Heart left ventricle (tissue), 16 donors: Measurements from ENCODE around the gene CHST7. TPM values are rescaled to one million over a fixed set of nuclear protein-coding genes. Genes with fewer than 3 reads are reported as not detected.
A peak's percentile ranks its signal among the peaks of the same experiment; 100 is the strongest.

Source experiments
- ATAC-seq, 4 donors: fragments of 200-7000 bp; cut with Tn5 transposase; one replicate each; pipeline ENCODE4 v1.9.1; 2020 to 2022; ENCODE audit warnings: moderate library complexity in 4 of 4, mild to moderate bottlenecking in 3 of 4, moderate number of reproducible peaks in 1 of 4
- DNase-seq, 5 donors: peaks; one replicate each; pipeline ENCODE4 v3.0.0-alpha.2; 2020
- H3K27ac ChIP-seq, 12 donors: fragments of 200-600 bp; sonication (generic) in 4 of 12; one replicate each; pipeline versions ENCODE4 v1.5.0 to v1.8.0; 2016 to 2022; ENCODE audit warnings: mild to moderate bottlenecking in 2 of 12
- H3K27me3 ChIP-seq, 9 donors: fragments of 200-600 bp; sonication (generic) in 2 of 9; one replicate each; pipeline versions ENCODE4 v1.5.1 to v1.8.0; 2016 to 2022; ENCODE audit warnings: mild to moderate bottlenecking in 3 of 9
- H3K36me3 ChIP-seq, 9 donors: fragments of 200-600 bp; sonication (generic) in 2 of 9; one replicate each; pipeline versions ENCODE4 v1.5.0 to v1.8.0; 2018 to 2022; ENCODE audit warnings: mild to moderate bottlenecking in 2 of 9
- H3K4me1 ChIP-seq, 12 donors: fragments of 200-600 bp; sonication (generic) in 4 of 12; one replicate each; pipeline versions ENCODE4 v1.5.0 to v1.8.0; 2016 to 2022; ENCODE audit warnings: mild to moderate bottlenecking in 3 of 12
- H3K4me3 ChIP-seq, 12 donors: fragments of 200-600 bp; sonication (generic) in 4 of 12; one replicate each; pipeline versions ENCODE4 v1.5.0 to v1.8.0; 2017 to 2022; ENCODE audit warnings: mild to moderate bottlenecking in 9 of 12, moderate library complexity in 4 of 12
- H3K9me3 ChIP-seq, 12 donors: fragments of 200-600 bp; sonication (generic) in 4 of 12; one replicate each; pipeline versions ENCODE4 v1.5.0 to v1.8.0; 2016 to 2022; ENCODE audit warnings: mild to moderate bottlenecking in 1 of 12
- POLR2A ChIP-seq, 2 donors: fragments of 450-650 bp; IDR thresholded peaks; one replicate each; pipeline ENCODE4 v1.6.1; 2017; ENCODE audit warnings: antibody characterized with exemption in 2 of 2, mild to moderate bottlenecking in 2 of 2, moderate library complexity in 2 of 2
- WGBS, 4 donors: extraction: QIAGEN DNeasy Blood & Tissue Kit in 2 of 4; methylation state at CpG; one replicate each; pipeline versions ENCODE4 v1.1.5 to v1.1.7; 2013 to 2018; 5-methylcytosine and 5-hydroxymethylcytosine counted together
- intact Hi-C, 10 donors: fragments of 100-400 bp; cut with DNase I; formaldehyde crosslinking; loops; one replicate each; pipeline versions ENCODE4 v1.11.1 to v1.14.2; 2022
- polyA plus RNA-seq, 2 donors: library from polyadenylated mRNA; stranded (reverse); fragments of 200-250 nt; gene quantifications; one replicate each; pipeline ENCODE4 v1.2.3, GENCODE V29; 2013
- total RNA-seq, 9 donors: library from RNA; depleted of rRNA in 2 of 9; stranded (reverse); fragments of >200 nt in 2 of 9; fragmentation: NEBNext Ultra II Directional in 3 of 9; extraction: Animal tissue kit (Norgen Biotek cat#: 25700) in 3 of 9; gene quantifications; one replicate each; pipeline versions ENCODE4 v1.1.0 to v1.2.4, GENCODE V29; 2016 to 2023
- TF ChIP-seq, protein P1 (sequence below), 12 donors: fragments of 200-600 bp; sonication (generic) in 4 of 12; IDR thresholded peaks; one replicate each; pipeline versions ENCODE4 v1.5.0 to v1.8.0; 2018 to 2022; ENCODE audit warnings: antibody characterized with exemption in 12 of 12, mild to moderate bottlenecking in 5 of 12
- donor health status: ischemic (EF 13 %, LVEDD 7.1; RV severe dilation, severe dysfunction).
- donor health status: healthy with polysubstance abuse.
- donor health status: DM: no; HTN: yes; CAD: no.
- donor health status: DM: no; HTN: no; CAD: no.
- donor health status: ischemic (EF 25% LVEDD 6.9; RV normal size, moderate dysfunction).
- donor health status: ischemic (EF 25% LVEDD 5.7; RV mildly dilated, moderate dysfunction).
- donor health status: healthy.
- donor health status: DM: yes; HTN: yes; CAD: no.
- donor health status: ischemic (EF 35%, LVEDD 5.7; RV mildly dilated, moderate dysfunction).
- donor health status: nonischemic (EF 11% LVEDD 7.7; RV severe dilation, severe dysfunction).
- donor health status: DM: yes; HTN: yes; CAD: no.
- donor health status: PGD.
- donor health status: ischemic (EF 29% LVEDD 5.4; RV normal size, mild dysfunction).
- donor health status: nonischemic (EF 23%, LVEDD 6.1; RV moderate dilation, normal function).

CHST7 gene
- total and polyA plus RNA-seq, 11 donors, result 3.6 to 41.8 (median 15.0) TPM

DNA sequence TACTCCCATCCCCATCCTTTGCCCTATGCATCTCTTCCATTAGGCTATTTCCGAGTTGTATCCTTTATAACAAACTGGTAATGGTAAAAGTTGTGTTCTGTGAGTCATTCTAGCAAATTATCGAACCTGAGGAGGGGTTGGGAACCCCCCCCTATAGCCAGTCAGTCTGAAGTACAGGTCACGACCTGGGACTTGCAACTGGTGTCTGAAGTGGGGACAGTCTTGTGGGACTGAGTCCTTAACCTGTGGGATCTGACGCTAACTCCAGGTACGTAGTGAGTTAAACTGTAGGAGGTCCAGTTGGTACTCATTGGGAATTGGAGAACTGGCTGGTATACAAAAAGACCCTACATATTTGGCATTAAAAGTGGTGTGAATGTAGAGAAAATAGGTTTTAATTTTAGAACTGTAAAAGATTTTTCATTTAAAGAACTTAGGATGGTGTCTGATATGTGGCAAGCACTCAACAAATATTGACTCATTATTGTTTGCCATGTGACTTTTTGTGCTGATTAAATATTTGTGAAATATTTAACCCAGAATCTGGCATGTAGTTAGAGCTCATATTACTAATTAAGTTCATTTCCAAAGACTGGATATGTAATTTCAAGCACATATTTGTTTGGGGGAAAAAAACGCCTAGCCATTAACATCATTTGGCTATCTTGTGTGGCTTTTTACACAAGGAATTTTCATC lies 50.7 kb downstream of the CHST7 start:
- no peak for TF ChIP-seq POLR2A (IDR thresholded peaks at IDR 0.05)
- TF ChIP-seq, protein P1, sequence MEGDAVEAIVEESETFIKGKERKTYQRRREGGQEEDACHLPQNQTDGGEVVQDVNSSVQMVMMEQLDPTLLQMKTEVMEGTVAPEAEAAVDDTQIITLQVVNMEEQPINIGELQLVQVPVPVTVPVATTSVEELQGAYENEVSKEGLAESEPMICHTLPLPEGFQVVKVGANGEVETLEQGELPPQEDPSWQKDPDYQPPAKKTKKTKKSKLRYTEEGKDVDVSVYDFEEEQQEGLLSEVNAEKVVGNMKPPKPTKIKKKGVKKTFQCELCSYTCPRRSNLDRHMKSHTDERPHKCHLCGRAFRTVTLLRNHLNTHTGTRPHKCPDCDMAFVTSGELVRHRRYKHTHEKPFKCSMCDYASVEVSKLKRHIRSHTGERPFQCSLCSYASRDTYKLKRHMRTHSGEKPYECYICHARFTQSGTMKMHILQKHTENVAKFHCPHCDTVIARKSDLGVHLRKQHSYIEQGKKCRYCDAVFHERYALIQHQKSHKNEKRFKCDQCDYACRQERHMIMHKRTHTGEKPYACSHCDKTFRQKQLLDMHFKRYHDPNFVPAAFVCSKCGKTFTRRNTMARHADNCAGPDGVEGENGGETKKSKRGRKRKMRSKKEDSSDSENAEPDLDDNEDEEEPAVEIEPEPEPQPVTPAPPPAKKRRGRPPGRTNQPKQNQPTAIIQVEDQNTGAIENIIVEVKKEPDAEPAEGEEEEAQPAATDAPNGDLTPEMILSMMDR (IDR thresholded peaks at IDR 0.05), result no peak
- no peak for DNase-seq
- H3K36me3 ChIP-seq, result no peaks in the 10 kb centered on the region
- no peak for ATAC-seq
- H3K4me3 ChIP-seq, result no peak overlapping the region
- intact Hi-C loops, result no loop called here
- H3K27ac ChIP-seq, result no peak overlapping the region
- 75 to 98% (median 87%) methylated on average over 6 of the region's 6 CpGs for WGBS, 4 donors
- peaks cover 0 to 9% (median 0%) of the 10 kb centered on the region in 12 donors for H3K9me3 ChIP-seq
- no peaks in the 10 kb centered on the region for H3K27me3 ChIP-seq
- H3K4me1 ChIP-seq, result peaks cover 0 to 42% (median 18%) of the 10 kb centered on the region in 12 donors

DNA sequence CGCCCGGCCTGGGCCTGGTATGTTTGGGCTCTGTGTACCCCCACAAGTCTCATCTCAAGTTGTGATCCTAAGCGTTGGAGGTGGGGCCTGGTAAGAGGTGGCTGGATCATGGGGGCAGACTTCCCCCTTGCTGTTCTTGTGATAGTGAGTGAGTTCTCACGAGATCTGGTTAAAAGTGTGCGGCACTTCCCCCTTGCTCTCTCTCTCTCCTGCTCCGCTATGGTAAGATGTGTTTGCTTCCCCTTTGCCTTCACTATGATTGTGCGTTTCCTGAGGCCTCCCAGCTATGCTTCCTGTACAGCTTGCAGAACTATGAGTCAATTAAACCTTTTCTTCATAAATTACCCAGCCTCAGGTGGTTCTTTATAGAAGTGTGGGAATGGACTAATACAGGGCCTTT lies 53.0 kb downstream of the CHST7 start:
- peak in 1 of 5 donors; percentile 18 for DNase-seq
- peaks cover 0 to 53% (median 20%) of the 10 kb centered on the region in 12 donors for H3K4me1 ChIP-seq
- H3K27ac ChIP-seq, result peak overlapping the region in 3 of 12 donors; percentile 24 to 81 (median 63)
- WGBS, 4 donors, result 68 to 77% (median 71%) methylated on average over 7 of the region's 7 CpGs
- no peak overlapping the region for H3K4me3 ChIP-seq
- no peaks in the 10 kb centered on the region for H3K36me3 ChIP-seq
- no peak for TF ChIP-seq POLR2A (IDR thresholded peaks at IDR 0.05)
- TF ChIP-seq, protein P1 (IDR thresholded peaks at IDR 0.05), result no peak
- intact Hi-C loops, result loop anchor here in 1 of 10 donors (5.0 kb wide), 1 partner anchor 39 kb away; no protein-coding TSS in a partner anchor
- H3K27me3 ChIP-seq, result peaks cover 0 to 5% (median 0%) of the 10 kb centered on the region in 9 donors
- ATAC-seq, result peak in 1 of 4 donors; percentile 47
- H3K9me3 ChIP-seq, result no peaks in the 10 kb centered on the region

DNA sequence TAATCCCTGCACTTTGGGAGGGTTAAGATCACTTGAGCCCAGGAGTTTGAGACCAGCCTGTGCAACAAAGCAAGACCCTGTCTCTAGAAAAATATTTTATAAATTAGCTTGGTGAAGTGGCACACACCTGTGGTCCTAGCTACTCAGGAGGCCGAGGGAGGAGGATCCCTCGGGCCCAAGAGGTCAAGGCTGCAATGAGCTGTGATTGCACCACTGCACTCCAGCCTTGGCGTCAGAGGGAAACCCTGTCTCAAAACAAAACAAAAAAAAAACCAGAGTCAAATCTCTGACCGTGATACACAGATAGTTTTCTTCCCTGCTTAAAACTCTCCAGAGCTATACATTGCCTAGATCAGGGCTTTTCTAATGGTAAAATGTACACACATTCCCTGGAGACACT lies 53.5 kb downstream of the CHST7 start:
- H3K36me3 ChIP-seq, result no peaks in the 10 kb centered on the region
- H3K27me3 ChIP-seq, result peaks cover 0 to 5% (median 0%) of the 10 kb centered on the region in 9 donors
- H3K4me1 ChIP-seq, result peaks cover 0 to 50% (median 20%) of the 10 kb centered on the region in 12 donors
- H3K9me3 ChIP-seq, result no peaks in the 10 kb centered on the region
- intact Hi-C loops, result loop anchor here in 1 of 10 donors (5.0 kb wide), 1 partner anchor 40 kb away; no protein-coding TSS in a partner anchor
- H3K4me3 ChIP-seq, result no peak overlapping the region
- ATAC-seq (no peak), DNase-seq (no peak)
- peak overlapping the region in 7 of 12 donors; percentile 24 to 81 (median 43) for H3K27ac ChIP-seq
- TF ChIP-seq, protein P1 (IDR thresholded peaks at IDR 0.05), result no peak
- no peak for TF ChIP-seq POLR2A (IDR thresholded peaks at IDR 0.05)
- 61 to 75% (median 69%) methylated on average over 4 of the region's 4 CpGs for WGBS, 4 donors

DNA sequence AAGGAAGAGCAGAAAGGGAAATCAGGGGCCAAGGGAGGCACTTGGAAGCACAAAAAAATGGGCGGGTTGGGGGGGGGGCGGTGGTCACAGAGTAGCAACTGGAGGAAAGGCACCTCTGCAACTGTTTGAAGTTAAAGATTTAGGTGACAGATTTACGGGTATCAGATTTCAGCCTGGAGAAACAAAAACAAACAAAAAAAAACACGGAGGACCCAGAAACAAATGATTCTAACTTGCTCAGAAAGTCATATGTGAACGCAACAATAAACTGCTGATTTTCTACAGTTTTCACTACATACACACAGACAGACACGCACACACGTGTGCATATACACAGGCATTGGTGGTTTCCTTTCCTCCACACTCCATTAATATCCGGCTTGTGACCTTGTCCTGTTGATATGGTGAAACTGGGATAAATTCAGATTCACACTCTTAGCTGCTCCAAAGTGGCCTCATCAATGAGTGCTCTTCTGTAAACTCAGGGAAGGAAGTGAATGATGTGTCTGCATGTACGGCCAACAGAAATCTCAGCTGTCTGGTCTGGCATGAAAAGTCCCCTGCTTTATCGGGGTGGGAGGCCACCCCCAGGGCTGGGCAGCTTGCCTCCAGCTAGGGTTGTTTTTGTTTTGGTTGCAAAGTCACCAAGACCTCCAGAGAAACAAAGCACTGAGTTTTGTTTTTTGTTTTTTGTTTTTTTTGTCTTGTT lies 54.3 kb downstream of the CHST7 start:
- no peaks in the 10 kb centered on the region for H3K36me3 ChIP-seq
- H3K9me3 ChIP-seq, result no peaks in the 10 kb centered on the region
- H3K27ac ChIP-seq, result peak overlapping the region; percentile 29 to 81 (median 60)
- intact Hi-C loops, result loop anchor here in 2 of 10 donors (2.0 to 5.0 kb wide), 2 partner anchors 41 to 53 kb away; no protein-coding TSS in a partner anchor
- peaks cover 0 to 9% (median 0%) of the 10 kb centered on the region in 9 donors for H3K27me3 ChIP-seq
- H3K4me3 ChIP-seq, result no peak overlapping the region
- WGBS, 4 donors, result 45 to 57% (median 49%) methylated on average over 10 of the region's 10 CpGs
- ATAC-seq (peak in 3 of 4 donors; percentile 26 to 33 (median 27)), DNase-seq (no peak)
- TF ChIP-seq, protein P1 (IDR thresholded peaks at IDR 0.05), result no peak
- no peak for TF ChIP-seq POLR2A (IDR thresholded peaks at IDR 0.05)
- H3K4me1 ChIP-seq, result peaks cover 0 to 45% (median 20%) of the 10 kb centered on the region in 12 donors
